Activated CD8-positive, alpha-beta memory T cell treated with anti-CD3 and anti-CD28 coated beads for 48 hours (primary cell): ENCODE results near the gene TMEM143.
"Not testable (repeated sequence)": the region's sequence is repeated elsewhere in the genome, so short reads cannot be mapped to it uniquely, and the experiment has no call there.

Experiments
- DNase-seq, 3 experiments: peaks; one replicate each; pipeline ENCODE4 v3.0.0-alpha.2; 2020; ENCODE audit warnings: low read depth in 2 of 3, low spot score in 2 of 3

Gene TMEM143

DNA sequence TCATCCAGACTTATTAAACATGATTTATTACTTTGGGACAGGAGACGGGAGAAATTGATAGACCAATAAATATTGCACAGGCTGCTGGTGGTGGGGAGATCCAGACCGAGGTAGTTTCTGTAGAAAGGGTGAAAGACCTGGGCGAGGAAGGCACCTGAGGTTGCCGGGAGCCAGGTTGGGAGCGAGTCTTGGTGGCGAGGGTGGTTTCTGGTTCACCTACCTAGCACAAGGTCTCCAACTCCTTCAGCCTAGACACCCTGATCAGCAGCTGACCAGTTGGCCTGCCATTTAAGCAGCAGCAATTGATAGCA lies 31.4 kb downstream of the TMEM143 start:
- DNase-seq = no peak

DNA sequence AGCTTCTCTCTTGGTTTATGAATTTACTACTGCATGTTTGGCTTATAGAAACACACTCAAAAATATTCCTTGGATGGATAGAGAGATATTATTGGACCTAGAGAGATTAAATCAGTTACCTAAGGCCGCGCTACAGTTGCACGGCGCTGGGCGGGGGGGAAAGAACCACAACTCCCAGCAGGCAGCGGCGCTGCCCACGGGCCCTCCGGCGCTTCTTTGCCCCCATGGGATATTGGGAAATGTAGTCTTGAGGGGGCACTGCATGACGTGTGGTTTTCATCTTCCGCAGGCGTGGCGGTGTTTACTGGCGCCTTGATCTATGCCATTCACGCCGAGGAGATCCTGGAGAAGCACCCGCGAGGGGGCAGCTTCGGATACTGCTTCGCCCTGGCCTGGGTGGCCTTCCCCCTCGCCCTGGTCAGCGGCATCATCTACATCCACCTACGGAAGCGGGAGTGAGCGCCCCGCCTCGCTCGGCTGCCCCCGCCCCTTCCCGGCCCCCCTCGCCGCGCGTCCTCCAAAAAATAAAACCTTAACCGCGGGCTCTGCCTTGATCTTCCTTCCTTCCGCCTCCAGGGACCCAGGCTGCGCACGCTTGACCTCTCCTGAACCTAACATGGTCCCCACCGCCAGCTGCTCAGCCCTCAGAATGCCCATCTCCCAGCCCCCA lies 33.6 kb downstream of the TMEM143 start:
- DNase-seq = peak in 2 of 3 experiments; percentile 58 to 64

DNA sequence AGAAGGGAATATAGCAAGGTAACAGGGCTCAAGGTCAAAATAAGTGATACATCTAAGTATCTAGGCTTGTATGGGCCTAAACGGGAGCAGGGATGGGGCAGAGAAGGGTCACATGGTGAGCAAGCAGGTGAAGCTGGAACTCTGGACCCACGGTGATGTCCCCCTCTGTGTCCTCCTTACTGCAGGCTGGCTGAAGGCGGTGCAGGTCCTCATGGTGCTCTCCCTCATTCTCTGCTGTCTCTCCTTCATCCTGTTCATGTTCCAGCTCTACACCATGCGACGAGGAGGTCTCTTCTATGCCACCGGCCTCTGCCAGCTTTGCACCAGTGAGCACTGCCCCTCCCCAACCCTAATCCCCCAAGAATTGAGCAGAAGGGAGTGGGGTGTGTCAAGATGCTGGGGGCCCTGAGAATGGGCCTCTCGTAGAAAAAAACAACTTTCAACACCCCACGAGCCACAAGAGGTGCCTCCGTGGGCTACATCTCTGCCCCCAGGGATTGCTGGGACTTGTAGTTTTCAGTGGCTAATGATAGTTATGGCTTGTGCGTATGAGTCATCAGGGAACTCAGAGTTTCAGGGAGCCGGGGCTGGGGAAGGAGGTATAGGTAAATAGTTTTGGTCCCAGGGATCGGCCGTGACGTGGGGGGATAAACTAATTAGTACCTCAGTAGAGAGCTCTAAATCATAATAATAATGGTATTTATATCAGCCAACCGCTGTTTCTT lies 34.4 kb downstream of the TMEM143 start:
- DNase-seq = no peak

DNA sequence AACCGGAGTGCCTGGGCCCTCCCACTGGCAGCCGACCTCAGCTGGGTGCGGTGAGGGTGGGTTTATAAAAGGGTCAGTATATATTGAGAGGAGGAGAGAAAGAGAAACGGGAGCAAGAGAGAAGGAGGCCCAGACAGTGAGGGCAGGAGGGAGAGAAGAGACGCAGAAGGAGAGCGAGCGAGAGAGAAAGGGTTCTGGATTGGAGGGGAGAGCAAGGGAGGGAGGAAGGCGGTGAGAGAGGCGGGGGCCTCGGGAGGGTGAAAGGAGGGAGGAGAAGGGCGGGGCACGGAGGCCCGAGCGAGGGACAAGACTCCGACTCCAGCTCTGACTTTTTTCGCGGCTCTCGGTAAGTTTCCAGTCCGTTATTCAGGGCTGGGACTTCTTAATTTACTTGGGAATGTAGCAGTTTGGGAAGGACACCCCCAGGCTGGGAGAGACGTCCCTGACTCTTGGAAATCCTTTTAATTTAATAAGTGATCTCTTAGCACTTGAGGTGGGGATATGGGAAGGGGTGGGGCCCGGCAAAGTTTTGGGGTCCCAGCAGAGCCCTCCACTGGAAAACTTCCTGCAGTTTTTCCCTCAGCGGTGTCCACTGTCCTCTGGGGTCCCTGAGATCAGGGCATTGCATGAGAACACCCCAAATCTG lies 38.4 kb downstream of the TMEM143 start, which contains the start of gene EMP3:
Gene EMP3, plus strand, starts transcription at position 288 of the 646 bp plus-strand sequence. CDS start 1,293 bp downstream, outside the sequence.
- peak; percentile 55 to 68 (median 57) for DNase-seq

DNA sequence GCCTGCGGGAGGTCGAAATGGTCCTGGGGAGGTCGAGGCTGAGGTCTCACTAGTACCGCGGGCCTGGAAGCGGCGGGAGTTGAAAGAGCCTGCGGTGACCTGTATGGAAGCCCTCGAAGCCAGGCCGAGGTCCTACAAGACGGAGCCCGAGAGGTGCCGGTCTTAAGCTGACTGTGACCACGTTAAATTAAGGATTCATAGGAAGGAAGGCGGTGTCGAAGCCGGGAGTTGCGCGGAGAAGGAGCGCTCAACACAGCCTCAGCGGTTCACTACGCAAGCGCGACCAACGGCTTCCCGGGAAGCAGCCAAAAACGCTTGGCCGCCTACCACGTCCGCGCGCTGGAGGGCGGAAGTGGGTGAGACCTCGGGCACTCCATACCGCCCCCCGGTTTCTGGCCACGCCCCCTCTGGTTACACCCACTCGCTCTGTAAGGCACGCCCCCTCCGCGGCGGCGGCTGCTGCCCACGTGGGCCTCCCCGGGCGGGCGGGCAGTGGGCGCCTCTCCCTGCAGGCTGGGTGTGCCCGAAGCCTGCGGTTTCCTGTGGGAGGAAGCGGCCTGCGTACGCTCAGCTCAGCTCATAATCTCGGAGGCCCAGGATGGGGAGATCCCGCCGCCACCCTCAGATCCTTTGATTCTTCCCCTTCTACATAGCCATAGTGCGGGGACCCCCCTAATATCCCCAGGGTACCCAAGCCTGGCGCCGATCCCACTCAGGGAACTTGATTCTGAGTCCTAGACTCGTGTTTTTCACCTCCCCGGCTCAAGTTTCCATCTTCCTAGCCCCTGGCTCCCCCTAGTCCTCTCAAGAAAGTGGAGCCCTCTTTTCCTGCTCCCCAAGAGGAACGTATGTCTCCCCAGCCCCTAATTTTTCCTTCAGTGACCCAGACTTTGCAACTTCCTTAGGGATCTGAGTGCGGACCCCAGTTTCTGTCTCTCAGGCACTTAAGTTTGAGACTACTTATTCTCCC lies 41.8 kb downstream of the TMEM143 start:
- DNase-seq = peak; percentile 96 to 99 (median 98)

DNA sequence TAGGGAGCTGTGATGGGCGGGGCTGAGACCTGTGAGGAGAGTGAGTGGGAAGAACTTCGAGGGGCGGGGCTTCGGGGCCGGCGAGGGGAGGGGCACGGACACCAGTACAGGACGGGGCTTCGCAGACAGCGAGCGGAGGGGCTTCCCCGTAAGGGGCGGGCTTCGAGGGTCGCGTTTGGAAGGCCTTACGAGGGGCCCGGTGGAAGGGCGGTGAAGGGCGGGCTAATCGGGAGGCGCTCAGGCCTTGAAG lies 42.4 kb downstream of the TMEM143 start:
- DNase-seq = peak; percentile 91 to 95 (median 94)

DNA sequence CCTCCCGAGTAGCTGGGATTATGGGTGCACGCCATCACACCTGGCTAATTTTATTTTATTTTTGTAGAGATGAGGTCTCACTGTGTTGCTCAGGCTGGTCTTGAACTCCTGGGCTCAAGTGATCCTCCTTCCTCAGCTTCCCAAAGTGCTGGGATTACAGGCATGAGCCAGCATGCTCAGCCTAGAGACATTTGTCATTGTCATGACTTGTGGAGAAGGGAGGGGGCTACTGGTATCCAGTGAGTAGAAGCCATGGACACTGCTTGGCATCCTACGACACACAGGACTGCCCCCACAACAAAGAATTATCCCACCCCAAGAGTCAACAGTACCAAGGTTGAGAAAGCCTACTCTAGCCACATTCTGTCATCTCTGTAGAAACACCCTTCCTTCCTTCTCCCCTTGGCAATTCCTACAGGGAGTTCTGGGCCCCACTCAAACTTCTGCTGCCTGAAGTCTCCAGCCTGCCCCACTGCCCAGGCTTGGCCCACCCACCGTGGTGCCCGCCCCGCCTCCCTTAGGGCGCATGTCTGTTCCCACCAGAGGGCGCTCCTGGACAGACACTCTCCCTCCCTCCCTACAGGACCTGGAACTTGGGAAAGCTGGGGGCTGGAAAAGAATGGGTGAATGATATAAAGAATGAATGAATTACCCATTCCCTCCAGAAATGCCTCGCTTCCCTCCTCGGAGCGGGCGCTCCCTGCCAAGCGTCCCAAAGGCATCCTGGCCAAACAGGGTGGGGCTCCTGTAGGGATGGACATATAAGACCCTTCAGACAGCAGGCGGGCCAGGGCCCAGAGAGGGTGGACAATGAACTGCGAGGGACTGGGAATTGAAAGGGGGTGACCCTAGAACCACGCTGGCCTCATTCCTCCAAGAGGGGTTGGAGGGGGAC lies 43.8 kb downstream of the TMEM143 start:
- DNase-seq = peak in 2 of 3 experiments; percentile 64 to 69

DNA sequence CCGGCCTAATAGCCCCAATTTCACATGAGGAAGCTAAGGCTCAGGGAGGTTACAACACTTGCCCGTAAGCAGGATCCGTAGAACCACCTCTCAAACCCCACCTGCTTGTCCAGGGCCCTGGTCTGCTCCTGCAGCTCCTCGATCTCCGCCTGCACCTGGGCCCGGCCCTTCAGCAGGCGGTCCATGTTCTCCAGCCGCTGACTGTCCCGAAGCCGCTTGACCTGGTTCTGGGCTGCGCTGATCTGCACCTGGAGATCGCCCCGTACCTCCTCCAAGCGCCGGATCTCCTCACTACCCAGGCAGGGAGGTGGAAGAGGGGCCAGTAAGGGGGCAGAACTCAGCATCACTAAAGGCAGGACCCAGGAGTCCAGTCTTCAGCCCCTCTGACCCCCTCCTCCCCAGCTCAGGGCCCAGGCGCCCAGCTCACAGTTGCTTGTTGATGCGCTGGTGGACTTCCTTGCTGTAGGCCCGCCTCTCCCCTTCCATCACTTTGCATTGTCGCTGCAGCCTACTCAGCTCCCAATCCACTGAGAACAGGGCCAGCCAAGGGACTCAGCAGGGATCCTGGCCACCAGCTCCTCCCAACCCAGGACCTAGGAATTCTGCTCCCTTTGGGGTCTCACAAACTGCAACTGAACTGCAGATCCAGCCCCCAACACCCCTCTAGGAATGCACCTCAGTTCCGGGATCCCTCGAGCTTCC lies 45.3 kb downstream of the TMEM143 start:
- no peak for DNase-seq

DNA sequence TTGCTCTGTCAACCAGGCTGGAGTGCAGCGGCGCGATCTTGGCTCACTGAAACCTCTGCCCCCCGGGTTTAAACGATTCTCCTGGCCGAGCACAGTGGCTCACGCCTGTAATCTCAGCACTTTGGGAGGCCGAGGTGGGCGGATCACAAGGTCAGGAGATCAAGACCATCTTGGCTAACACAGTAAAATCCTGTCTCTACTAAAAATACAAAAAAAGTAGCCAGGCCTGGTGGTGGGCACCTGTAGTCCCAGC lies 46.1 kb downstream of the TMEM143 start:
- DNase-seq = not testable (repeated sequence)

DNA sequence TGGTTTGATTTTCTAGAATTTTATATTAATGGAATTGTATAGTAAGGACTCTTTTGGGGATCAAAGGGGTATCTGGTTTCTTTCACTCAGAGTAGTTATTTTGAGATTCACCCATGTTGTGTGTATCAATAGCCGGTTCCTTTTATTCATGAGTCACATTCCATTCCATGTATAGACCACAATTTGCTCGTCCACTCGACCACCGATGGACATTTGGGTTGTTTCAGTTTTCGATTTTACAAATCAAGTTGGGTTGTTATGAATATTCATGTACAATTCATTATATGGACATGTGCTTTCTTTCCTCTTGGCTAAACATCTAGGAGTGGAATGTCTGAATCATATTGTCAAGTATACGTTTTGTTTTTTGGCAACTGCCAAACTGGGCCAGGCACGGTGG lies 48.0 kb downstream of the TMEM143 start:
- DNase-seq = no peak

DNA sequence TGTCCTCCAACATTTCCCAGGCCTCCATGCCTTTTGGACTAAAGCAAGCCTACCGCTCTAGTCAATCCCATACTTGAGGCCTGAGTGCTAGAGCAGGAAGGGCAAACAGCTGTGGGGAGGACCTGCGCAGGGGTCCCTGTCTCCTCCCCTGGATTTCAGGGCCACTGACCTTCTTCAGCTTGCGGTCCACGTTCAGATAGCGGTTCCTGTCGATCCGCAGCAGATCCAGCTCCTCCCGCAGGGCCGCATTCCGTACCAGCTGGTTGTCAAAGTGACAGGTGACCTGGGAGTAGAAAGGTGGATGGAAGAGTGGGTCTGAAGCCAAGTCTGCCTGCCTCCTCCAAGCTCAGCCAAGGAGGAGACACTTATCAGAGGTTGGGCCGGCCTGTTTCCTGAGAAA lies 52.4 kb downstream of the TMEM143 start:
- DNase-seq = no peak

DNA sequence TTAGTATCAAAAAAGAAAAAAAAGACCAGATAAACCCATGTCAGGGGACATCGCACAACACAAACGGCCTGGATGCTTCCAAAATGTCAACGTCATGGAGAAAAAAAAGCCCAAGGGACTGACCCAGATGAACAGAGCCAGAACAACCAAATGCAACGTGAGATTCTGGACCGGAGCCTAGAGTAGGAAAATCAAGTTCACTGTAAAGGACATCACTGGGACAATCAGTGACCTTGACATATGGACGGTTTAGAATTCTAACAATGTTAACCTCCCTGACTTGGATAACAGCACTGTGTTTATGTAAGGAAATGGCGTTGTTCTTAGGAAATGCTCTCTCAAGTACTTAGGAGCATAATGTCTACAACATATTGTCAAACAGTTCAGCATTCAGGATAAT lies 53.5 kb downstream of the TMEM143 start:
- DNase-seq = no peak

DNA sequence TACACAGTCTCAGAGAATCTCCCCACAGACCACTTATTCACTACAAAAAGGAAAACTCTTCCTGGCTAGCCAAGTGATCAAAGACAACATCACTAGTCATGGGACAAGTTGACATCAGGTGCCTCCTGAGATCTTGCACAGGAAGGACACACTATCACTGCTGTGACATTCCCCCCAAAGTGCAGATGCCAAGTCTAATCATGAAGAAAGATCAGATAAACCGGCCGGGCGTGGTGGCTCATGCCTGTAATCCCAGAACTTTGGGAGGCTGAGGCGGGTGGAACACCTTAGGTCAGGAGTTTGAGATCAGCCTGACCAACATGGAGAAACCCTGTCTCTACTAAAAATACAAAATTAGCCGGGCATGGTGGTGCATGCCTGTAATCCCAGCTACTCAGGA lies 54.0 kb downstream of the TMEM143 start:
- not testable (repeated sequence) for DNase-seq

DNA sequence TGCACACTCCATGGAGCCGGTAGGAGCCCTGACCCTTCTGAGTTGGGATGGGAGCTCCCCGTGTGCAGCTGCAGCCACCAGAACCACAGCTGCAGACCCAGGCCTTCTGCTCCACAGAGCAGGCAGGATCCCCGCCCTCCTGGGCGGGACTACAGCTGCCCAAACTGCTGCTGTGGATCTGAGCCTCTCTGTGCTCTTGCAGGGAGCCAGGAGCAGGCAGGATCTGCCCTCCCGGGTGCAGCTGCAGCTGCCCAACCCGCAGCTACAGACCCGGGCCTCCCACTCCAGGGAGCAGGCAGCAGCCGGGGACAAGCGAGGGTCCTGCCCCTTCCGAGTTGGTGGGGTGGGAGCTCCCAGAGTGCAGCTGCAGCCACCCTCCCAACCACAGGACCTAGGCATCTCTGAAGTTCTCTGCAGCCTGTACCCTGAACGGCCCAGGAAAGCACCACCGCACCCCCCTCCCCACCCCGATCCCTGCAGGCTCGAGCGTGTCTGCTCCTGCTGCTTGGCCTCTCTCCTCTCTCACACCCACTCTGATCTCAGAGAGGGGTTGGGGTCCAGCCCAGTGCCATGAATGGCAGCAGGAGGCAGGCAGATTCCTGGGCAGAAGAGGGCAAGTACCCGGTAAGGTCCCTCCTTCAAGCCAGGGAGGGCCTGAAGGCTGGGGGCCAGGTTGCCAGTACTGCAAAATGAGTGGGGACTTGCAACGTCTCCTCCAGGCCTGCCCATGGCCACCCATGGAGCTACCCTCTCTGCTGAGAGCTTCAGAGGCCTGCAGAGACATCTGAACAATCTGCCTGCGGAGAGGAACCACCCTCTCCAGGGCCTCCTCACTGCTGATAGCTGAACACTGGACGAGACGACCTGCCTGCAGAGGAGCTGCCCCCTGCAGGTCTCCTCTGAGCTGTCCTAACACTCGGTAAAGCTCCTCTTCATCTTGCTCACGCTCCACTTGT lies 54.8 kb downstream of the TMEM143 start:
- no peak for DNase-seq

DNA sequence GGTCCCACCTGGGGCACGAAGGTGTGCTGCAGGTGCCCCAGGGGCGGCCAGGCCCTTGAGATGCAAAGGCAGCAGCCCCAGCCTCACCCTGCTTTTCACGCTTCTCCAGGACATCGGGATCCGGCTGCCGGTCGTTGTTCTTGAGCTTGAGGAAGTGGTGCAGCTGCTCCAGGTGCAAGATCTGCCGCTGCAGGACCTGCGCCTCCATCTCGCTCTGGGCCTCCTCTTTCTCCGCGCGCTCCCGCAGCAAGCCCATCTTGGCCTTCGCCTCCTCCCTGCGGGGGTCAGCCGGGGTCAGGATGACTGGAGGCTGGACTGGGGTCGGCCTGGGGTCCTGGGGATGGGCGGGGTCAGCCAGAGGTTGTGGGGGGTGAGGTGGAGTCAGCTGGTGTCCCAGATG lies 59.9 kb downstream of the TMEM143 start:
- DNase-seq = no peak

DNA sequence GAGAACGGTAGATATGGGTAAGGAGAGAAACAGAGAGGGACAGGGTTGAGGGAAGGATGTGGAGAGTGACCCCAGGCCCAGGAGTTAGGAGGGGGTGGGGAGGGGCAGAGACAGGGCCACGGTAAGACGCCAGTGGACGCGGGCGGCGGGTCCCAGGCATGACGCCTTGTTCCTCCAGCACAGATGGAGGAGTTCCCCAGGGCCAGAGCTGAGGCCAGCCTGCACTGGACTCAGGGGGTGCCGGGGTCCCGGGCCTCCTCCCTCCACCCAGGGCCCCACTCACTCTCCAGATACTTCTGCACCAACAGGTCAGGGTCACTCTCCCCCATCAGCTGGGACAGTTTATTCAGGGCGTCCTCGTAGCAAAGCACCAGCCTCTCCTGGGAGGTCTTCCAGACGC lies 60.4 kb downstream of the TMEM143 start:
- DNase-seq = no peak

DNA sequence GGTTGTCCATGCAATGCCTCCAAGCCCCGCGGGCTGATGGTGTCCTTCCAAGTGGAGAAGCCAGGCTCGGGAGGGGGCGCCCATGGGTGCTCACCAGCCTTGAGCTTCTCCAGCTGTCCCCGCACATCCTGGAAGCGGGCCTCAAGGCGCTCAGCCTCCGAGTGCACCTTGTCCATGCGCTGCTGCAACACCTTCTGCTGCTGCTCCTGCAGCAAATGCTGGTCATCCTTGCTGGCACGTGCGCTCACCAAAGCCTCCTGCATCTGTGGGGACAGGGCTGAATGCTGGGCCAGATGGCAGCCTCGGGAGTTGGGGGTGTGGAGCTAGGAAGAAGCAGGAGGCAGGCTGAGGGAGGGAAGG lies 61.2 kb downstream of the TMEM143 start:
- DNase-seq = no peak

DNA sequence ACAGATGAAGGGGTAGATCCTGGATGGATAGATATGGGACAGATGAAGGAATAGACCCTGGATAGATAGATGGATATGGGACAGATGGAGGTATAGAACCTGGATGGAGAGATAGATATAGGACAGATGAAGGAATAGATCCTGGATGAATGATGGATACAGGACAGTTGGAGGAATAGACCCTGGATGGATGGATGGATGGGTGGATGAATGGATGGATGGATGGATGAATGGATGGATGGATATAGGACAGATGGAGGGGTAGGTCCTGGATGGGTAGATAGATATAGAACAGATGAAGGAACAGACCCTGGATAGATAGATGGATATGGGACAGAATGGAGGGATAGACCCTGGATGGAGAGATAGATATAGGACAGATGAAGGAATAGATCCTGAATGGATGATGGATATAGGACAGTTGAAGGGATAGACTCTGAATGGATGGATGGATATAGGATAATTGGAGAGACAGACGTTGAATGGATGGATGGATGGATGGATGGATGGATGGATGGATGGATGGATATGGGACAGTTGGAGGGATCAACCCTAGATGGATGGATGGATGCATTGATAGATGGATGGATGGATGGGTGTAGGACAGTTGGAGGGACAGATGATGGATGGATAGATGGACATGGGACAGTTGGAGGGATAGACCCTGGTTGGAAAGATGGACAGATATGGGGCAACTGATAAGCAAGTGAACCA lies 61.7 kb downstream of the TMEM143 start:
- DNase-seq = no peak
